ENCODE measurements around the gene STK38L.
A peak's percentile ranks its signal among the peaks of the same experiment; 100 is the strongest.
"Not testable (repeated sequence)": the region's sequence is repeated elsewhere in the genome, so short reads cannot be mapped to it uniquely, and the experiment has no call there.

The STK38L gene

GRCh38 chr12:27229367-27229766 is 14.7 kb upstream of the STK38L start:
- no peak for DNase-seq

DNA sequence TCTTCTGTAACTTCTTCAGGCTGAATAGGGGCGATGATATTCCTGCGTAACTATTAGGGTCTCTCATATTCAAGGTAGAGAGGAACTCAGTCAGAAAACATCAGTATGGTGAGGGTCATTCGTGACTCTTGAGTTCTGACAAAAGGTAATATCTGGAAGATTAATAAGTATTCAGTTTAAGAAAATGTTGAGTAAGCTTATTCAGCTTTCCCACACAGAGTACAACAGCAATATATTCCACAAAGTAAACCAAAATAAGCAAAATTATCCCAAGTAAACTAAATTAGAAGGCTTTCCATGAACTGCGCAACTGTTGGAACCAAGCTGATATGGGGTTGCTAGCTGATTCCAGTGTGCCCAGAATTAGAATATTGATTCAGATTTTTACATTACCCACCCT is 12.7 kb upstream of the STK38L start:
- not testable (repeated sequence) for DNase-seq

GRCh38 chr12:27233814-27234213 is 10.3 kb upstream of the STK38L start:
- no peak for DNase-seq

GRCh38 chr12:27236498-27236897 is 7.6 kb upstream of the STK38L start:
- no peak for DNase-seq

- no peak for DNase-seq
Observed at GRCh38 chr12:27237790-27238771, 6.0 kb upstream of the STK38L start.

- DNase-seq: no peak
Observed at GRCh38 chr12:27243006-27243405, 1.1 kb upstream of the STK38L start.

GRCh38 chr12:27244689-27245488 is 803 bp downstream of the STK38L start:
- DNase-seq: no peak

DNA sequence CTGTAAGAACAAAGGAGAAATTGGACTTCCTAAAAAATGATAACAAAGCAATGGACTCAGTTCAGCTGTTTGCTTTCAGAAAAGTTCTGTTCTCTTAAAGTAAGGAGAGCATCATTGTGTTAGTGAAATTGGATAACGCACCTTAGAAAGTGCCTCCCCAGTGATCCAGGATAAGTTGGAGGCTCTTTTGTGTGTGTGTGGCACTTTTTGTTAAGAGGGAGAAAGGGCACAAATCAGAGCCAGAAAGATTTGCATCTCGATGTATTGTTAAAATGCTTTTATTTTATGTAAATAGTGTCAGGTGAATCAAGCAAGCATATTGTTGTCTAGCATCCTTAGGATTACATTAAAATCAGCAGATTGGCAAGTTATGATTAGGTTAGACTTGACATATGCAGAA is 2.1 kb downstream of the STK38L start:
- no peak for DNase-seq

DNA sequence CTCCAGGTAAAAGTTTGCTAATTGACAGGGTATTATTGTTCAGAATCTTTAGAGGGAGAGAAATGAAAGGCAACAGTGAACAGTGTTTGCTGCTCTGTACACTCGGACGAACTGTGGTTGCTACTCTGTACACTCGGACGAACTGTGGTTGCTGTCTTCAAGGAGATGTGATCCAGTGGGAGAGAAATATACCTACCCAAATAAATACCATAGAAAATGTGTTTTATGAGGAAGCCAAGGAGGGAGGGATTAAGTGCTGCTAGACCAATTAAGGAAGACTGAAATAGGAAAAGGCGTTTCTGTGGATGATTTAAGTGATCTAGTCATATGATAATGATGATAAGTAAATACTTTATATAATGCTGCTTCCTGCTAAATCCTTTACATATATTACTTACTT is 2.7 kb downstream of the STK38L start:
- no peak for DNase-seq

DNA sequence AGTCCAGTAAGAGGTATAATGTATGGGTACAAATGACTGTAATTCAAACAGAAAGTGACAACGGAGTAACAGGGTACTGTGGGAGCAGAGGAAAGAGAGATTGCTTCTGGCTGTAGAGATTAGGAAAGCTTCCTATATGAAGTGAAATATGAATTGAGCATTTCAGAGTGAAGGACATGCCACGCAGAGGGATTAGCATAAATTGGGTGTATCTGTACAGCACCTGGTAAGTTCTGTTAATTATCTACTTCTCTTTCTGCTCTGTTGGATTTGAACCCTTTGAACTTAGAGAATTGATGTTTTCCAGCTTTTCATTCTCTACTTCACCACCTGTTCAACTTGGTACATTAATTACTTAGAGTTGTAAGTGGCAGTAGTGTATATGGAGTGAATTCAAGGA is 8.8 kb downstream of the STK38L start:
- no peak for DNase-seq

DNA sequence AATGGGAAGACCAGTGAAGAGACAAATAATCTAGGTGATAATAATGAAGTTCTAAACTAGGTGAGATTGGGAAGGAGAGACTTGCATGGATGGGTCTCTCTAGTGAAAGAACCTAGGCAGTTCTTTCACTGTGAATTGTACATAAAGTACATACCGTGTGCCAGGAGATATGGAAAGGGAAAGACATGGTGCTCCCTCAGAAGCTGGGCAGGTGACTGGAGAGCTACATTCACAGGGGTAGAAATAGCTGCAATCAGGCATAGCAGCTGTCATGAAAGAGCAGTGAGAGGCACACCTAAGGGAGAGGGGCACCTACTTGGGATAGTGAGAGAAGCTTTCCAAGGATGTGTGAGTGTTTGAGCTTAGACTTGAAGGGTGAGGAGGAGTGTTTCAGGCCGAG is 9.3 kb downstream of the STK38L start:
- no peak for DNase-seq

GRCh38 chr12:27255806-27256205 is 11.7 kb downstream of the STK38L start:
- DNase-seq: no peak

DNA sequence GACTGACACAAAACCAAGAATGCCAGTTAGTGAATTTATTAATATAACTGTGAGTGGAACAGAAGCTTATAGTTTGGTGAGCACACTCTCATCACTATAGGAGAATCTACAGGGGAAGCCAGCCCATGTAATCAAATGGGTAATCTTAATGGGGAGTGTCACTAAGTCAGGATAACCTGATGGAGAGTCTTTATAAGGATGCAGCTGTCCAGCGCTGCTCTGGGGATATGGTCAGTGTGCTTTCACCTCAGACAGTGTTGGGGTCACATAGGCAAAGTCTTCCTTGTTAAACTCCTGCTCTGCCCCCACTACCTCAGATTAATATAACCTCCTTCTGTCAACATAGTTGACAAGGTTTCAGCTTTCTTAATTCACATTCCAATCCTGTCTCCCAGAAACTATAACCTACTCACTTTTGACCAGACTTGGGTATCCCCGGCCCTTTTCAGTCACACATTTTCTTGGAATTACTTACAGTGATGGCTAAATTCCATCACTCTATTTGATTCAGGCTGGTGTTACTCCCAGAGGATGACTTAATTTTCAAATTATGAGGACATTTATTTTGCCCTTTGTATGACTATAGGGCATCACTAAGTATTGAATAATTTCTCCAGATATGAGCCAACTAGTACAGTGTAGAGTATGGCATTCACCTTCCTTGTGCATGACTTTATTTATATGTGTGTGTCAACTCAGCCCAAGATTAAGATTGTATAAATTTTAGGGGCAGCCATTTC is 13.2 kb downstream of the STK38L start:
- DNase-seq: peak; percentile 41

GRCh38 chr12:27260746-27261145 is 16.7 kb downstream of the STK38L start:
- no peak for DNase-seq

- no peak for DNase-seq
Observed at GRCh38 chr12:27261866-27262265, 17.8 kb downstream of the STK38L start.

DNA sequence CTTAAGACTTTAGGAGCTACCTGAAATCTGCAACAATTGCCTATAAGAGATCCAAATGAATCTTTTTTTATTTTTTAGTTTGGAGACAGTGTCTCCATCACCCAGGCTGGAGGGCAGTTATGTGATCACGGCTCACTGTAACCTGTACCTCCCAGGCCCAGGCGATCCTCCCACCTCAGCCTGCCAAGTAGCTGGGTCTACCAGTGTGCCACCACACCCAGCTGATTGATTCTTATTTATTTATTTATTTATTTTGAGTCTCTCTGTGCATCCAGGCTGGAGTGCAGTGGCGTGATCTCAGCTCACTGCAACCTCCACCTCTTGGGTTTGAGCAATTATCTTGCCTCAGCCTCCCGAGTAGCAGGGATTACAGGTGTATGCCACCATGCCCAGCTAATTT is 26.1 kb downstream of the STK38L start:
- no peak for DNase-seq

- DNase-seq: no peak
Observed at GRCh38 chr12:27271206-27271605, 27.1 kb downstream of the STK38L start.

GRCh38 chr12:27272373-27273028 is 28.4 kb downstream of the STK38L start:
- DNase-seq: no peak

- no peak for DNase-seq
Observed at GRCh38 chr12:27273114-27273513, 29.0 kb downstream of the STK38L start.

DNA sequence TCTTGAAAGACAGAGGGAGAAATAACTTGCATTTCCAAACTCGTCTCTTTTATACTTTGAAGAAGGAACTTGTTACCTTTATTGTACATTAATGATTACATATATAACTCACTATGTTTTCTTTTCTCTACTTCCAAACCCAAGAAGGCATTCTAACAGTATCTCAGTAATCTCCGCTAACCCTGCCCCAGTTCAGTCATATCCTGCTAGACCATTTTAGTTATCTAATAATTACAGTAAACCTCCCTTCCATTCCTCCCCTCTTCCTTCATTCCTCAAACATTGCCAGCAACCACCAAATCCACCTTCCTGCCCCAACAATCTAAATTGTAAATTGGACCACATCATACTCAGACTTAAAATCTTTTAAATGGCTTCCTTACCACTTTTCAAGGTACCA is 30.6 kb downstream of the STK38L start:
- DNase-seq: no peak

- no peak for DNase-seq
Observed at GRCh38 chr12:27276275-27276674, 32.2 kb downstream of the STK38L start.

DNA sequence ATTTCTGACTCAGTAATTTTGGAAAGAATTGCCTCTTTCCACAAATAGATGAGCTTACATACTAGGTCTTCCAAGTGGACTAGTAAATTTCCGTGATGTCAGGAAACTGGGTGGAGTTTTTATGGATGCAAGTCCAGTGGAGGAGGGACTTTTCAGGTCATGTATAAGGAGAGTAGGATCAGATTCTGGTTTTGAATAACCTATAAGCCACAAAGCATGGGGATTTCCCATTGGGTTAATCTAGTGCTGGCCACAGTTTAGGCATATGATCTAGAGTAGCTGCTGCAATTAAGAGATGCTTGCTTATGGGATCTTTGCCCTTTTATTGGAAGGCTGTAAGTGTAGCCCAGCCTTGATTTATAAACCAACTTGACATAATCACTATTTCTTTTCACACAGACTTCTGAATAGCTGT is 33.8 kb downstream of the STK38L start:
- peak; percentile 81 for DNase-seq
